IMR-90 (cell line): ENCODE data around the gene TMIGD1. TPM values are rescaled to one million over a fixed set of nuclear protein-coding genes. Genes with fewer than 3 reads are reported as not detected.

Experiments used
- ATAC-seq: fragments of 200-7000 bp; cut with Tn5 transposase; 2 replicates; pipeline ENCODE4 v1.9.1; 2020; ENCODE audit warnings: low read depth, mild to moderate bottlenecking, moderate library complexity
- BruUV-seq: library from RNA; stranded (reverse); fragments of 400-500 nt; replicated peaks from 2 replicates; lab custom pipeline; 2021; lab: Mats Ljungman, UMichigan
- CTCF ChIA-PET: fragments of 300-600 bp; formaldehyde crosslinking; extraction: SDS; loops from one replicate; lab custom pipeline; 2021; ENCODE audit warnings: antibody characterized with exemption; lab: Yijun Ruan, JAX
- POLR2A ChIA-PET: fragments of 300-600 bp; sonication (Branson Sonifier 250); formaldehyde crosslinking; loops from one replicate; lab custom pipeline; 2022; ENCODE audit warnings: antibody characterized with exemption; ENCODE audit not compliant: unreplicated experiment; lab: Charles Lee
- DNase-seq: peaks from one replicate; pipeline ENCODE4 v3.0.0; 2013
- H2AFZ ChIP-seq: replicated peaks from 2 replicates; pipeline ENCODE3; 2013; ENCODE audit warnings: low read length, mild to moderate bottlenecking; ENCODE audit not compliant: poor library complexity
- H2AK5ac ChIP-seq: 2 replicates; pipeline ENCODE4 v1.6.1; 2013; ENCODE audit warnings: low read depth, low read length, inconsistent platforms
- H2AK9ac ChIP-seq: replicated peaks from 2 replicates; pipeline ENCODE3; 2013; ENCODE audit warnings: mild to moderate bottlenecking, low read depth, low read length, moderate library complexity; ENCODE audit not compliant: poor library complexity
- H2BK120ac ChIP-seq: 2 replicates; pipeline ENCODE4 v1.6.1; 2013; ENCODE audit warnings: low read depth, low read length, inconsistent platforms
- H2BK15ac ChIP-seq: 3 replicates; pipeline ENCODE4 v1.6.1; 2013; ENCODE audit warnings: low read depth, low read length, inconsistent platforms
- H2BK20ac ChIP-seq: 2 replicates; pipeline ENCODE4 v1.6.1; 2013; ENCODE audit warnings: low read depth, mild to moderate bottlenecking, inconsistent platforms, low read length, moderate library complexity
- H2BK5ac ChIP-seq: 2 replicates; pipeline ENCODE4 v1.6.1; 2013; ENCODE audit warnings: mild to moderate bottlenecking, low read depth, low read length, inconsistent platforms; ENCODE audit not compliant: poor library complexity, severe bottlenecking
- H3K14ac ChIP-seq: replicated peaks from 2 replicates; pipeline ENCODE4 v1.6.1; 2013; ENCODE audit warnings: low read depth, low read length, inconsistent platforms
- H3K18ac ChIP-seq: 2 replicates; pipeline ENCODE4 v1.6.1; 2013; ENCODE audit warnings: low read depth, low read length, control low read depth
- H3K23ac ChIP-seq: 2 replicates; pipeline ENCODE4 v1.6.1; 2013; ENCODE audit warnings: low read depth, low read length, inconsistent platforms
- H3K27ac ChIP-seq: 2 replicates; pipeline ENCODE4 v1.5.1; 2013; ENCODE audit warnings: mild to moderate bottlenecking, control low read depth, low read length; ENCODE audit not compliant: insufficient read depth
- H3K27me3 ChIP-seq: 2 replicates; pipeline ENCODE4 v1.6.1; 2013; ENCODE audit warnings: low read length; ENCODE audit not compliant: control insufficient read depth, insufficient read depth
- H3K36me3 ChIP-seq: 2 replicates; pipeline ENCODE4 v1.6.1; 2013; ENCODE audit warnings: low read length, mixed read lengths; ENCODE audit not compliant: control insufficient read depth, insufficient read depth
- H3K4ac ChIP-seq: 2 replicates; pipeline ENCODE4 v1.6.1; 2013; ENCODE audit warnings: low read depth, low read length, inconsistent platforms
- H3K4me1 ChIP-seq: 2 replicates; pipeline ENCODE4 v1.6.1; 2013; ENCODE audit warnings: low read length, mixed read lengths; ENCODE audit not compliant: control insufficient read depth, insufficient read depth
- H3K4me2 ChIP-seq: 2 replicates; pipeline ENCODE4 v1.6.1; 2013; ENCODE audit warnings: low read depth, mild to moderate bottlenecking, control low read depth, low read length, moderate library complexity
- H3K4me3 ChIP-seq: 2 replicates; pipeline ENCODE4 v1.5.1; 2013; ENCODE audit warnings: low read depth, mild to moderate bottlenecking, control low read depth, low read length, moderate library complexity; ENCODE audit not compliant: insufficient read depth
- H3K56ac ChIP-seq: 2 replicates; pipeline ENCODE4 v1.6.1; 2013; ENCODE audit warnings: low read length, inconsistent platforms; ENCODE audit not compliant: insufficient read depth; ENCODE audit errors: extremely low read depth
- H3K79me1 ChIP-seq, 2 experiments: 2 replicates each; pipeline ENCODE4 v1.6.1; 2013; ENCODE audit warnings: low read length in 2 of 2, inconsistent platforms in 1 of 2, low read depth in 1 of 2
- H3K9ac ChIP-seq: 2 replicates; pipeline ENCODE4 v1.6.1; 2013; ENCODE audit warnings: low read depth, low read length, control low read depth
- H3K9me1 ChIP-seq: 2 replicates; pipeline ENCODE4 v1.6.1; 2013; ENCODE audit warnings: low read length, inconsistent platforms; ENCODE audit not compliant: insufficient read depth
- H3K9me3 ChIP-seq: 2 replicates; pipeline ENCODE4 v1.6.1; 2013; ENCODE audit warnings: low read length; ENCODE audit not compliant: control insufficient read depth, insufficient read depth
- H4K20me1 ChIP-seq: 2 replicates; pipeline ENCODE4 v1.6.1; 2013; ENCODE audit warnings: low read length, inconsistent platforms; ENCODE audit not compliant: insufficient read depth
- H4K5ac ChIP-seq: 2 replicates; pipeline ENCODE4 v1.6.1; 2013; ENCODE audit warnings: mild to moderate bottlenecking, low read depth, low read length, control low read depth
- H4K8ac ChIP-seq, 2 experiments: 2 replicates each; pipeline ENCODE4 v1.6.1; 2013; ENCODE audit warnings: low read depth in 2 of 2, low read length in 2 of 2, control low read depth in 1 of 2, inconsistent platforms in 1 of 2
- H4K91ac ChIP-seq: 2 replicates; pipeline ENCODE4 v1.6.1; 2013; ENCODE audit warnings: low read depth, low read length, inconsistent platforms; ENCODE audit not compliant: insufficient read depth
- BHLHE40 ChIP-seq: fragments of 150-350 bp; IDR thresholded peaks from 2 replicates; pipeline ENCODE4 v1.6.1; 2016; ENCODE audit warnings: mild to moderate bottlenecking, low read depth, low read length
- CEBPB ChIP-seq: IDR thresholded peaks from 2 replicates; pipeline ENCODE4 v1.6.1; 2012; ENCODE audit warnings: low read depth, low read length, improper control_type of control experiment
- CHD1 ChIP-seq: IDR thresholded peaks from 2 replicates; pipeline ENCODE4 v1.6.1; 2012; ENCODE audit warnings: low read depth, low read length, improper control_type of control experiment
- CTCF ChIP-seq: conservative IDR thresholded peaks from 2 replicates; pipeline ENCODE4 v1.5.1; 2012; ENCODE audit warnings: mild to moderate bottlenecking, low read depth, low read length, improper control_type of control experiment
- FOS ChIP-seq: fragments of 150-350 bp; IDR thresholded peaks from 2 replicates; pipeline ENCODE4 v1.6.1; 2016; ENCODE audit warnings: low read depth, low read length
- MAFK ChIP-seq: IDR thresholded peaks from 2 replicates; pipeline ENCODE4 v1.6.1; 2012; ENCODE audit warnings: low read depth, low read length, improper control_type of control experiment
- MAZ ChIP-seq: IDR thresholded peaks from 2 replicates; pipeline ENCODE4 v1.6.1; 2012; ENCODE audit warnings: low read depth, mild to moderate bottlenecking, low read length, improper control_type of control experiment, moderate library complexity, borderline replicate concordance
- MXI1 ChIP-seq: IDR thresholded peaks from 2 replicates; pipeline ENCODE4 v1.6.1; 2012; ENCODE audit warnings: low read depth, mild to moderate bottlenecking, low read length, moderate library complexity, borderline replicate concordance
- NFE2L2 ChIP-seq: fragments of 150-350 bp; IDR thresholded peaks from 2 replicates; pipeline ENCODE4 v1.6.1; 2016; ENCODE audit warnings: low read depth, mild to moderate bottlenecking, low read length
- POLR2A ChIP-seq: IDR thresholded peaks from 2 replicates; pipeline ENCODE4 v1.6.1; 2012; ENCODE audit warnings: mild to moderate bottlenecking, low read depth, low read length
- RAD21 ChIP-seq: IDR thresholded peaks from 2 replicates; pipeline ENCODE4 v1.6.1; 2012; ENCODE audit warnings: low read length, improper control_type of control experiment
- RCOR1 ChIP-seq: IDR thresholded peaks from 2 replicates; pipeline ENCODE4 v1.6.1; 2012; ENCODE audit warnings: mild to moderate bottlenecking, low read length, improper control_type of control experiment; ENCODE audit not compliant: insufficient replicate concordance
- RFX5 ChIP-seq: IDR thresholded peaks from 2 replicates; pipeline ENCODE4 v1.8.0; 2012; ENCODE audit warnings: low read depth, mild to moderate bottlenecking, low read length, moderate library complexity
- SMC3 ChIP-seq: fragments of 150-350 bp; IDR thresholded peaks from 2 replicates; pipeline ENCODE4 v1.6.1; 2016; ENCODE audit warnings: low read depth, mild to moderate bottlenecking, antibody characterized with exemption, low read length, moderate library complexity
- WGBS, 2 experiments: methylation state at CpG; one replicate each; pipeline versions ENCODE4 v1.1.5 to v1.1.7; 2013; ENCODE audit warnings: missing lambda C conversion rate in 2 of 2; ENCODE audit not compliant: insufficient read length in 1 of 2; ENCODE audit errors: extremely low coverage in 2 of 2; 5-methylcytosine and 5-hydroxymethylcytosine counted together
- dilution Hi-C: fragments of 300-500 bp; cut with HindIII; formaldehyde crosslinking; loops from one replicate; pipeline ENCODE4 v1.14.3; 2018; ENCODE audit warnings: low sequenced_read_pairs; ENCODE audit not compliant: unreplicated experiment
- in situ Hi-C: fragments of 300-500 bp; cut with MboI; formaldehyde crosslinking; loops from 3 replicates; pipeline ENCODE4 v1.14.3; 2019; ENCODE audit warnings: low sequenced_read_pairs, inconsistent platforms, mixed read lengths
- intact Hi-C: fragments of 100-400 bp; cut with micrococcal nuclease; formaldehyde crosslinking; loops from 2 replicates; pipeline ENCODE4 v1.10.0; 2022
- polyA plus RNA-seq, 3 experiments: library from polyadenylated mRNA; depleted of rRNA; stranded (reverse); fragments of >200 nt; gene quantifications; 2 replicates each; pipeline ENCODE4 v1.2.3, GENCODE V29; 2012; ENCODE audit warnings: low replicate concordance in 1 of 3
- total RNA-seq: library from RNA; depleted of rRNA; stranded (reverse); fragments of >200 nt; gene quantifications from 2 replicates; pipeline ENCODE4 v1.2.3, GENCODE V29; 2012
- TF ChIP-seq, protein P1 (sequence below): fragments of 150-350 bp; IDR thresholded peaks from 2 replicates; pipeline ENCODE4 v1.6.1; 2016; ENCODE audit warnings: low read depth, mild to moderate bottlenecking, low read length, moderate library complexity, borderline replicate concordance
- TF ChIP-seq, protein P2 (sequence below): fragments of 150-350 bp; IDR thresholded peaks from 2 replicates; pipeline ENCODE4 v1.6.1; 2017; ENCODE audit warnings: mild to moderate bottlenecking, antibody characterized with exemption, low read length, low read depth

TMIGD1 gene
- total and polyA plus RNA-seq, 2 of the 4 experiments (the other 2 are of a cell fraction), result not detected

GRCh38 chr17:30297715-30298114 lies 36.1 kb downstream of the TMIGD1 start:
- intact Hi-C loops, result loop anchor here (5.0 kb wide), 1 partner anchor 35 kb away; the partner anchor contains the start of gene TMIGD1
- no peak overlapping the region for H3K56ac ChIP-seq
- WGBS, 2 experiments, result no CpG with 5 or more reads among the region's 4 CpGs

More at GRCh38 chr17:30297715-30298114, 36.1 kb downstream of the TMIGD1 start:
- no peak overlapping the region for H3K23ac ChIP-seq
- H2BK120ac ChIP-seq, result no peak overlapping the region
- H3K14ac ChIP-seq, result no peak overlapping the region
- peaks cover 4% of the 10 kb centered on the region; the same call in 1 of the 2 replicates for H3K27me3 ChIP-seq
- TF ChIP-seq MAFK, result no peak
- no peak for TF ChIP-seq NFE2L2
- TF ChIP-seq SMC3, result no peak
- no peak for TF ChIP-seq RCOR1
- TF ChIP-seq RAD21, result no peak
- TF ChIP-seq BHLHE40, result no peak
- TF ChIP-seq FOS, result no peak
- TF ChIP-seq CHD1, result no peak
- TF ChIP-seq MXI1, result no peak
- TF ChIP-seq POLR2A, result no peak
- TF ChIP-seq, protein P1, sequence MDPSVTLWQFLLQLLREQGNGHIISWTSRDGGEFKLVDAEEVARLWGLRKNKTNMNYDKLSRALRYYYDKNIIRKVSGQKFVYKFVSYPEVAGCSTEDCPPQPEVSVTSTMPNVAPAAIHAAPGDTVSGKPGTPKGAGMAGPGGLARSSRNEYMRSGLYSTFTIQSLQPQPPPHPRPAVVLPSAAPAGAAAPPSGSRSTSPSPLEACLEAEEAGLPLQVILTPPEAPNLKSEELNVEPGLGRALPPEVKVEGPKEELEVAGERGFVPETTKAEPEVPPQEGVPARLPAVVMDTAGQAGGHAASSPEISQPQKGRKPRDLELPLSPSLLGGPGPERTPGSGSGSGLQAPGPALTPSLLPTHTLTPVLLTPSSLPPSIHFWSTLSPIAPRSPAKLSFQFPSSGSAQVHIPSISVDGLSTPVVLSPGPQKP, result no peak
- TF ChIP-seq CEBPB, result no peak
- no peak for TF ChIP-seq CTCF
- no peak for TF ChIP-seq RFX5
- TF ChIP-seq, protein P2, sequence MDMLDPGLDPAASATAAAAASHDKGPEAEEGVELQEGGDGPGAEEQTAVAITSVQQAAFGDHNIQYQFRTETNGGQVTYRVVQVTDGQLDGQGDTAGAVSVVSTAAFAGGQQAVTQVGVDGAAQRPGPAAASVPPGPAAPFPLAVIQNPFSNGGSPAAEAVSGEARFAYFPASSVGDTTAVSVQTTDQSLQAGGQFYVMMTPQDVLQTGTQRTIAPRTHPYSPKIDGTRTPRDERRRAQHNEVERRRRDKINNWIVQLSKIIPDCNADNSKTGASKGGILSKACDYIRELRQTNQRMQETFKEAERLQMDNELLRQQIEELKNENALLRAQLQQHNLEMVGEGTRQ, result no peak
- no peak for TF ChIP-seq MAZ
- no peaks in the 10 kb centered on the region for H4K20me1 ChIP-seq
- H2BK20ac ChIP-seq, result no peak overlapping the region
- dilution Hi-C loops (no loop called here), in situ Hi-C loops (no loop called here)
- no peak overlapping the region for H3K9ac ChIP-seq
- H4K8ac ChIP-seq, result no peak overlapping the region
- no peak for DNase-seq
- ChIA-PET CTCF (no interaction called here), POLR2A (no interaction called here)
- H3K79me1 ChIP-seq, result no peaks in the 10 kb centered on the region
- ATAC-seq, result no peak
- no peak overlapping the region for H3K4me3 ChIP-seq
- BruUV-seq, result no TSS peak
- H2BK15ac ChIP-seq, result no peak overlapping the region
- no peak overlapping the region for H2AFZ ChIP-seq
- H3K27ac ChIP-seq, result no peak overlapping the region
- H2AK9ac ChIP-seq, result no peak overlapping the region
- H3K9me3 ChIP-seq, result peaks cover 2% of the 10 kb centered on the region; the same call in 1 of the 2 replicates
- no peaks in the 10 kb centered on the region for H3K4me1 ChIP-seq
- H3K36me3 ChIP-seq, result no peaks in the 10 kb centered on the region
- no peak overlapping the region for H3K18ac ChIP-seq
- H4K91ac ChIP-seq, result no peak overlapping the region
- no peak overlapping the region for H3K4ac ChIP-seq
- no peak overlapping the region for H2BK5ac ChIP-seq
- no peaks in the 10 kb centered on the region for H3K9me1 ChIP-seq
- H3K4me2 ChIP-seq, result no peak overlapping the region
- no peak overlapping the region for H2AK5ac ChIP-seq
- no peak overlapping the region for H4K5ac ChIP-seq
